NCI-H2081 (cell line): Measurements from ENCODE around the gene DNAJC21.
"Not testable (repeated sequence)": the region's sequence is repeated elsewhere in the genome, so short reads cannot be mapped to it uniquely, and the experiment has no call there.

ENCODE experiments used
- DNase-seq, 2 experiments: peaks; one replicate each; lab custom pipeline; 2025; lab: John Stamatoyannopoulos, UW

The DNAJC21 gene

DNA sequence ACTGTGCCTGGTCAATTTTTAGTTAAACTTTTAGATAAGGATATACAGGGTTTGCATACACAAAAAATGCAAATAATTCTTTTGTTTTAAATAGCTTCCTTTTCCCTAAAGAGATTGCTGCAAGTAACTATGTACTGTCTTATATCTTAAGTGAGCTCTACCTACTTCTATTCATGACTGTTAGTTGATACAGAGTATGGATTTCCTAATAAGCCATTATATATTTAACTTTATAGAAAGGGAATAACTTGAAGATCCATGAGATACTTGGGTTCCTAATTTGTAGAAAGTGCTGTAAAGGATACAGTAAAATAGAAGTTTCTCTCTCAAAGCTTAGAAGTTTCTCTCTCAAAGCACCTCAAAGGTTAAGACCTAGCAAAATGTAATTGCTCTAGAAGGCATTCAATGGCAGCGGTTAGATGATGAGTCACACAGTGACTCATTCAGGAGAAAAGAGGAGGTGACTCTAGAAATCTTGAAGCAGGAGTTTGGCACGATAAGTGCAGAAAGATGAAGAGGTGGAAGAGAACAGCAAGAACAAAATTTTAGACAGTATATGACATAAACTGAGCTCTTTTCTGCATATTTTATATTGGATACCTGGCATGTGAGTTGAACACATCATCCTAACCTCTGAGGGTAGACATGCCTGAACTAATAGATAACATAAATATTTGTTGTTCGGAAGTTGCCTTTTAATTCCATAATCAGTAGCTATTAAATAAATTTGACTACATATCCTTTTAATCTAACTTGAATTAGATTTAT, 5.5 kb upstream of the DNAJC21 start:
- DNase-seq = no peak

DNA sequence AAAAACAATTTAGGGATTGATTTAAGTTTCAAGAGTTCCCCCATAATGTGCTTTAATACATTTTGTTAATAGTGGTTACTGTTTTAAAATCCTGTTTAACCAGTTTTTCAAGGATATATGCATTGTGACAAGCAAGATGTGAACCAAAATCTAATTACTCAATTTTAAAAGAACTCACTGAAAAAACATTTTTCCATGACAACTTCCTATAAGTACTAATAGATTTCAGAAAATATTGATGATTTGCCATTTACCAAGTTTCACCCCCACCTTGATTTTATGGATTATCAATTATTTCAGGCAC, 4.9 kb upstream of the DNAJC21 start:
- no peak for DNase-seq

DNA sequence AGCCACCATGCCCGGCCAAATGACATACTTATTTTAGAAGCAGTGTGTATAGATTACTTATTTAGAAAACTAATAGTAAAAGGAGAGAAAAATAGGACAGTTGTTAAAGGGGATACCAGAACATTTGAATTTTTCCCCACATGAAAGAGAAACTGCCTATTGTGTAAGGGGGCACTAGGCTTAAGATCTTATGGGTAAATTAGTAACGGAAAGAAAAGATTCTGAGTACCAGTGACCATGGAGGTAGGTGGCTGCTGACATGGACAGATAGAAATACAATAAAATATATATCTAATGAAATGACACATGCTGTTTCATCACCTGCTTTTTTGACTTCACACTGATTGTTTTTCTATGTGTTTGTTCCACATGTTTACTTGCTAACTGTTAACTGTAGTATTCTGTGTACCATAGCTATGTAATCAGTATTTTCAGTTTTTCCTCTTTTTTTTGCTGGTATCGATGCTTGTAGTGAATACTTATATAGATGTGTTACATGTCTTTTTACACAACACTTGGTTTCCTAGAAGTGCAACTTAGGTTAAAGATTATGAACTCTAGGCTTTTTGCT, 3.0 kb upstream of the DNAJC21 start:
- no peak for DNase-seq

DNA sequence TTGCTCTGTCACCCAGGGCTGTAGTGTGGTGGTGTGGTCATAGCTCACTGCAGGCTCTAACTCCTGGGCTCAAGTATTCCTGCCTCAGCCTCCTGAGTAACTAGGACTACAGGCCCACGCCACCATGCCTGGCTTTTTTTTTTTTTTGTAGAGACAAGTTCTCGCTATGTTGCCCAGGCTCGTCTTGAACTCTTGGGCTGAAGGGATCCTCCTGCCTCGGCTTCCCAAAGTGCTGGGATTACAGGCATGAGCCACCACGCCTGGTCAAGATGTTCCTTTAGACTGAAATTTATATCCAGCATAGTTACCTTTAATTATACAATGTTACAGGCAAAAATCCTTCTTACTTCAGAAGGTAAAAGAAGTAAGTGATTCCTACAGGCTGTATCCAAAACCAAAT, 1.6 kb upstream of the DNAJC21 start:
- no peak for DNase-seq

DNA sequence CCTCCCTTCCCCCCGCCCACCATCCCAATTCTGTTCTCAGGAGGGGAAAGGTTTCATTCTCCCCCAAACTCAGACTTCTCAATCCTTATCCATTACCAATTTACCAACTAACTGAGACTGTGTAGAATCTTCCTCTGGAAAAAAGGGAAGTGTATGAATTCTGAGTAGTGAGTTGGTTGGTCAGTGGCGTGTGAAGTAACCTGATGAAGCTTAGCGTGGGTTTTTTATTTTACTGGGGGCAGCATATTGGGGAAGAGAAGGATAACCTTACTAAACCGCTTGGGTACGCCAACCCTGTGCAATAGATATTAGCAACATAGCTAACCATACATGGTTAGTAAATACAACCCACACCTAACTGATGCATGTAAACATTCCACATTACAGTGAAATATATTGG, 1.1 kb upstream of the DNAJC21 start:
- no peak for DNase-seq

DNA sequence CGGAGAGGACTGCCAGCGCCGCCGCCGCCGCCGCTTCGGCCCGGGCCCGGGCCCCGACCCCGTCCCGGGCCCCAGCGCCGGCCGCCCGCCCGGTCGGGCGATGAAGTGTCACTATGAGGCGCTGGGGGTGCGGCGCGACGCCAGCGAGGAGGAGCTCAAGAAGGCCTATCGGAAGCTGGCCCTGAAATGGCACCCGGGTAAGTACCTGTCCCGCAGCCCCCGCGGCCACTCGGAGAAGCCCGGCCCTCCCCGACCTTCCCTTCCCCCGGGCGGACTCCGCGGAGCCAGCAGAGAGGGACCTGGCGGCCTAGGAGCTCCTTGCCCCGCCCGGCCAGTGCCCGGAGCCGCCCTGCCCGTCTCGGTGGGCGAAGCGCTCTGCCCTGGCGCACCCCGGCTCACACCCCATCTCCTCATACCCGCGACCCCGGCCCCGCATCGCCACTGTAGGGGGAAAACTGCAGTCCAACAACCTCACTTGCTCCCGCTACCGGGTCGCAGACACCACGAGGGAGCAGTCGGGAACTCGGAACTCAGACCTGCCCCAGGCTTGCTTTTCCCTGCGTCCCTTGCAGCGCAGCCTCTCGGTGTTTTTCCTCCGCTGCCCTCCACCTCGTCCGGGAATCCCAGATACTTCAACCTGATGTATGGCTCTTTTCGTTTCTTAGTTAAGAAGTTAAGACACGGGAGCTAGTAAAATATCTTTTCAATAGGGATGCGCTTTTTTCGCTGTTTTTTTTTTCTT, 532 bp downstream of the DNAJC21 start:
- peak; percentile 87 to 89 for DNase-seq

DNA sequence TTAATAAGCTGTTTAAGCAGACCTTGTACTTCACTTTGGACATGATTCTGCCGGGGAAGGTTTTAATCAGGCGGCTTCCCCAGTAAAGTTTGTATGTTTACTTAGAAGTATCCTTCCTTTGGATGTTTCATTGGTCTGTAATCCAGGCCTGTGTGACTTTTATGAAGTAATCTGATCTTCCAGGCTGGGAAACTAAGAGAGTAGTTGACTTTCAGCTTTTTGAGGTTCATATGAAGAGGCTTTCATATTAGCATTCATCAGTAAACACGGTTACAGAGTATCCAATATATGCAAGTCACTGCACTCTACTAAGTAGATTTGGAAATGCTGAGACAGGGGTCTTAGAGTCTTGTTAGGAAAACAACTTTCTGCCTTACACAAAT, 1.1 kb downstream of the DNAJC21 start:
- DNase-seq = peak in 1 of 2 experiments; percentile 44

DNA sequence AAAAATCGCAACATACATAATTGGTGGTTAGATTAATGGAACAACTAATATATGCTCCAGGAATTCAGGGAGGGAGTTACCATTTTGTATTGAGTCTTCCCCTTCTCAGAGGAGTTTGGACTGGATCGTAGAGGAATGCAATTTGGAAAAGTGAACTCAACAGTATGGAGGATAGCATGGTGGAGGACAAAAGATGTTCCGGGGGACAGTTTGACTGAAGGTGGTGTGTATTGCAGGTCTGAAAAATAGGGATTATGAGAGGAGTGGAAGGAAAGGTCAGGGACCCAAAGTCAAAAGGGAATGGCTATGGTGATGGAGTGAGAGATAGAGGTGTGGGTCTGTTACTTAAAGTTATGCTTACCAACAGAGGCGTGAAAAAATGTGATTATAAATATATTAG, 1.5 kb downstream of the DNAJC21 start:
- no peak for DNase-seq

DNA sequence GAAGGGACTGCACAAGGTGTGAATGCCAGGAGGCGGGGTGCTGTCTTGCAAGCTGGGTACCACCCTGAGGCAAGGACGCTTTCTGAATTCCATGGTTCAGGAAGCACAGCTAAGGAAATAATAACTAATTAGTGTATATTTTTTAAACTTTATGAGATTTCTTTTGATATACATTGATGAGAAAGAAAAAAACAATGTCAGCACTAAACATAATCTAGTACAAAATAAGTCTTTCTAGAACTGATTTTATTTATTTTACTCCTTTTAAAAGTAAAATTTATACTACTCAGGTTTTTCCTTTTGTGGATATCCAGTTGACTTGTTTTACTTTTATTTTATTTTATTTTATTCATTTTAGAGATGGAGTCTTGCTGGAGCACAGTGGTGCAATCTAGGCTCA, 3.6 kb downstream of the DNAJC21 start:
- no peak for DNase-seq

DNA sequence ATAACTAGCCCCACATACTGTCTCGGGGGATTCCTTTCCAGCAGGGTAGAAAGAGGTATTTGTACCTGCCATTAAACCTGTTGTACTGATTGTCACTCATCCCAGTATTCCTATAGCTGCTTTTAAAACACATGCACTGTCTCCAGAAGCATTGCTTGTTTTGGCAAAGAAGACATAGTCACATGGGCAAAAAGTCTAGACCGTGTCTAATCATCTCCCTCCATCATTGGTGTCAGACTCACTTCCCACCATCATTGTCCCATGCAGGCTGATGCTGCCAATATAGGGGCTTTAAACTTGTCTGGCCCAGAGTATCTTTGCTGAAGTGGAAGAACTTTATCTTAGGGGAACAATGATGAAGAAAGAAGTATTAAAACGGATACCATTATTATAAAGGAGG, 12.6 kb downstream of the DNAJC21 start:
- no peak for DNase-seq

DNA sequence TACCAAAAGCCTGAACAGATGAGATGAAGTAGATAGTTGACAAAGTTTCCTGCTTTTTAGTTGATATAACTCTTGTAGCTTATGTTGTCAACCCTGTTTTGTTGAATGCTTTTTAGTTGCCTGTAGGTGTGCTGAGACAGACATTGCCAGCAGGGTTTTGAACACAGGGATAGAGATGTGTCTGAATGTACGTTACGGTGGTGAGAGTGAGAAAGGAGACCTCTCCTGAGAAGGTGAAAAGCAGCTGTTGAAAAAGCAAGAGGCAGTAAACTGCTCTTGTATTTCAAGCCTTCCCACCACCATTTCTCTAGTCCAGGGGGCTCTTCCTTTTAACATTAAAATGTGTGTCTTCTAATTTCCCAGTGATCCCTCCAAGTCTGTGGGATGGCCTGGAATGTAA, 14.7 kb downstream of the DNAJC21 start:
- DNase-seq = no peak

DNA sequence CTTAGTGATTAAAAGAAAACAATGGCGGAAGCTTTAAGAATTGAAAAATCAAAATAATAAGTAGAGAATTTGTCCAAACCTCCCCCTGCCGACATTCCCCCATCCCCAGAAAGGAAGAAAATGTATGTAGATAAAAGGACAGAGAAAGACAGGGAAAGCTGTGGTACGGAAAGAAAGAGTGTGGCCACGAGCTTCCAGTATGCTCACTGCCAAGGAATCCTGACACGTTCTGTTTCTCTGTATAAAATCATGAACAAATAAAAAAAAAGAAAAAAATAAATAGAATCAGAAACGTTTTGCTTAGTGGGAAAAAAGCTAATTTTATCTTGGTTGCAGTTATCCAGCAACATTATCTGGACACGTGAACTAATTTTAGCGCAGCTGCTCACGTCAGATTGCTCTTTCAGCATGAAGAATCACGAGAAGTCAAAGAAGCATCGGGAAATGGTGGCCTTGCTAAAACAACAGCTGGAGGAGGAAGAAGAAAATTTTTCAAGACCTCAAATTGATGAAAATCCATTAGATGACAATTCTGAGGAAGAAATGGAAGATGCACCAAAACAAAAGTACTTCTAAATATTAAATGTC, 15.2 kb downstream of the DNAJC21 start:
- no peak for DNase-seq

DNA sequence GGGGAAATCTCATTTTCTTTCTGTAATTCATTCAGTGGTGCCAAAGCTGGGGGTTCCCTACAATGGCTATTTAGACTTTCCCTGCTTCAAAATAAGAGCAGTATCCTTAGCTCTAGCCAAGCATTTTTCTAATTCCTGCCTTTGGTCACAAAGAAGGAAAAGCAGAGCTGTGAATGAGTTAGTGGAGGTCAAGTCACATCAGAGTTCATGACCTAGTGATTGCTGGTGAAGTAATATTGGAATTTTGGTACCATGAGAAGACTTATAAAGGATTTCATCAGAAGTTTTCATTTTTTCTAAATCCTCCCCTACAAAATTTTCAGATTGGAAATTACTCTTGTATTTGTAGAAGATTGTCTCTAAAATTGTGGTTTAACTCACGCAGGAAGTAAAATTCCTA, 28.0 kb downstream of the DNAJC21 start:
- no peak for DNase-seq

DNA sequence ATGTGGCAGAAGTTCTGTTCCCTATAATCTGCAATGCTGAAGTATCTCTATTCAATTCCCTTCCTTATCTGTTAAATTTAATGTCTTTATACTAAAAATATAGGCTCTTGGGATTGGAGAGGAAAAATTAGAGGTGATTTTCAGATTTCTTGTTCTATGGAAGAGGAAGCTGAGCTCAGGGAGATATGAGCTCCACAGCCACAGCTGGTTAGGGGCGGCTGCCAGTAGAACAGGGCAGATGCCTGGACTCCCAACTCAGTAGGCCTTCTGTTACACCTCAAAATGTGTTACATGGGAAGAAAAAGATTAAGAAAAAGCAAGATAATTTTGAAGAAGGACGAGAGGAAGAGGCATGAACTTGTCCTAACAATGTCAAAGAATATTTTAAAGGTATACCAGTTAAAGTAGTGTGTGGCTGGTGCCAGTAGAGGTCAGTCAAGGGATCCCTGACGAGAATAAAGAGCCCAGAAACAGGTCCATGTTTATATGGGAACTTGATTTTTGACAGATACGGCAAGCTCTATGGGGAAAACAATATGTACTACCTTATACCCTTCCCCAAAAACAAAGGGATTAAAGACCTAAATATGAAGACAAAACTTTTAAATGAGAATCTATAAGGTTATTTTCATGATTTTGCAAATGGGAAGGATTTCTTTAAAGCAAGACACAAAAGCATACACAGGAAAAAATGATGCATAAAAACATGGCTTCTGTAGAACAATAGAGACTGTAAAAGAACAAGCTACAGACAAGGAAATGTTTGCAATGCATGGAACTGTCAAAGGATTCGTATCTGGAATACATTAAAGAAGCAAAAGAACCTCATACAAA, 28.7 kb downstream of the DNAJC21 start:
- peak; percentile 7 to 25 for DNase-seq

DNA sequence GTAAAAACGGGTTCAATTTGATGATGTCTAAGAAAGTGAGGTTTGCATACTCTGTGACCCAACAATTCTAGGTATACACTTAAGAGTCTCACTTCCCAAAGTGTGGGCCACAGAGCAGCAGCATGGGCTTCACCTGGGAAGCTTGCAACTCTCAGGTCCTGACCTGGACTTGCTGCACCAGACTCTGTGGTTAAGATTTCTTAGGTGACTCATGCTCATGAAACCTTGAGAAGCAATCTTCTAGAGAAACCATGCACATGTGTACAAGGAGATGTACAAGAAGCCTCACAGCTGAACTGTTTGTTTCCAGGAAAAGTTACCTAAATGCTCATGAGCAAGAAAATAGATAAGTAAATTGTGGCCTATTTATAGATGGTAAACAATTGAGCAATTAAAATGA, 30.0 kb downstream of the DNAJC21 start:
- DNase-seq = no peak

DNA sequence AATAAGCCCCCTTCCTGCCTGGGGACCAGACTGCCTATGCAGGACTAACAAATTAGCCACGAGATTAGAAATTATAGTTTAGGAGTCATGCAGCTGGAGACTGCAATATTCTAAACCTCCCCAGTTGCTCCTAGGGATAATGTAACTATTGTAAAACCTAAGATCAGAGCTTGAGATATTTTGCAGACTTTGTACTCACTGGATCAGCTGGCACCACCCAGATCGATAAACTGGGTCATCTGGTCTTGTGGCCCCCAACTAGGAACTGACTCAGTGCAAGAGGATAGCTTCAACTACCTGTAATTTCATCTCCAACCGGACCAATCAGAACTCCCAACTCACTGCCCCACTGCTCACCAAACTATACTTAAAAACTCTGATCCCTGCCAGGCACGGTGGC, 38.2 kb downstream of the DNAJC21 start:
- DNase-seq = no peak

DNA sequence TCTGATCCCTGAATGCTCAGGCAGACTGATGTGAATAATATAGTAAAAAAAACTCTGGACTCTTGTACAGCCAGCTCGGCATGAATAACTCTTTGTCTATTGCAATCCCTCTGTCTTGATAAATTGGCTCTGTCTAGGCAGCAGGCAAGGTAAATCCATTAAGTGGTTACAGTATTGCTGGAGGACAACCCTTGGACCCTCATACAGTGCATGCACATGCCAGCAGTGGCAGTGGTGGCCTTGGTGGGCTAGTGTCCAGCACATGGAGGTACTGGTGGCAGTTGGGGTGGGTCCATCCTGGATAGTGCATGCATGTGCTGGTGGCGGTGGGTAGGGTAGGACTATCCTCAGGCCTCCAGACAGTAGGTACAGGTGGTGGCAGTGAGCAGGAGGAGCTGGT, 38.9 kb downstream of the DNAJC21 start:
- no peak for DNase-seq

DNA sequence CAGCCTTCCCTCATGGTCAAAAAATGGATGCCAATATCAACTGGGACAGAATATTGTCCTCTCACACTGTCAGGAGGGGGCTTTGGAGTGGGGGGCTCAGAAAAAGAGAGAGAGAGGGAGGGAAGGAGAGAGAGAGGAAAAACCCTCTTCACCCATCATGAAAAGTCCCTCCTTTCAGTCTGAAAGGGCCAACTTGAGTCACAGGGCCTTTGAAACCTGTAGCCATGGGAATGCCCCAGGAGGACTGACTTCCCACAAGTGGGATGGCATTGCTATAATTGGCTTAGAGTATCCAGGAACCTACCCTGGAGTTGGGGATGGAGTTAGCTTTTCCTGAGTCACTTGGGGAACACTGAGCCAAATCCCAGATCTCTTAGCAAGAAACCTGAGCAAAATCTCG, 41.2 kb downstream of the DNAJC21 start:
- DNase-seq = no peak

DNA sequence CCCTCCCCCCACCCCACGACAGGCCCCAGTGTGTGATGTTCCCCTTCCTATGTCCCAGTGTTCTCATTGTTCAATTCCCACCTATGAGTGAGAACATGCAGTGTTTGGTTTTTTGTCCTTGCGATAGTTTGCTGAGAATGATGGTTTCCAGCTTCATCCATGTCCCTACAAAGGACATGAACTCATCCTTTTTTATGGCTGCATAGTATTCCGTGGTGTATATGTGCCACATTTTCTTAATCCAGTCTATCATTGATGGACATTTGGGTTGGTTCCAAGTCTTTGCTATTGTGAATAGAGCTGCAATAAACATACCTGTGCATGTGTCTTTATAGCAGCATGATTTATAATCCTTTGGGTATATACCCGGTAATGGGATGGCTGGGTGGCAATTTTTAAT, 42.3 kb downstream of the DNAJC21 start:
- DNase-seq = not testable (repeated sequence)

DNA sequence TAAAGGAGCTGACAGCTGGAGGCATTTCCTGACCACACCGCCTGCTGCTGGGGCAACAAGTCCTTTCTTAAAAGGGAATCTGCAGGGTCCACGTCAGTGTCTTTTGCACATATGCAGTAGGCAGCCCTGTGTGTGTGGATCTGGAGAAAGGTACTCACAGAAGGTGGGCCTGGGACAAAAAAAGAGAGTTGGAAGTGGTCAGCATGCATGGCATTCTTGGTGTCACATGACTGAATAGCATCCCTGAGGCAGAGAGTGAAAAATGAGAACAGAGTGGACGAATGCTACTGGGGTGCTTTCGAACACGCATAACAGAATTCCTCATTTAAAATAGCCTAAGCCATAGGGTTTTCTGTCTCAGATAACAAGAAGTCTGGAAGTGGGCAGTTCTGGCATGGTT, 47.0 kb downstream of the DNAJC21 start:
- DNase-seq = no peak

DNA sequence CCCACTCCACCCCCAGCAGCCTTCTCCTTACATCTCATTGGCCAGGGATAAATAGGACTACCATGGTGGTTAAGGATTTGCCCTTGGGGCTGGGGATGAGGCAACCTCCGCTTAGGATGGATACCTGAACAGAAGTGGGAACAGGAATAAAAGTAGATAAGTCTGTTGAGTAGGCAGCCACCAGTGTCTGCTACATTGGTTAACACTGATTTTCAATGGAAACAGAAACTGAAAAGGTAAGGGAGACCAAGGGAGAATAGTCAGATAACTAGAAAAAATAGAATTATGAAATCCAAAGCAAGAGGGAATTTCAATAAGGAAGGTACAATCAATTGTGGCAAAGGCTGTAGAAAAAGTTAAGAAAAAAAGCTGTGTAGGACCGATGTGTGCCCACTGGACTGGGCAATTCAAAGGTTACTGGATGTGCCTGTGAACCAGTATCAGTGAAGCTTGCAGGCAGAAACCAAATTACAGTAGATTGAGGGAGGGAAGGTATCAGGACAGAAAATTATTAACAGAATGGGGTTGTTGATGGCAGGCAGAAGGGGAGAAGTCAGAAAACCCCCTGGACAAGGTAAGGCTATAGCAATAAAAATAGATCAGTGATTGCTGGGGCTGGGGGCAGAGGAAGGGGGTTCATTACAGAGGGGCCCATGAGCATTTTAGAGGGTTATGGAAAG, 48.7 kb downstream of the DNAJC21 start:
- DNase-seq = no peak

DNA sequence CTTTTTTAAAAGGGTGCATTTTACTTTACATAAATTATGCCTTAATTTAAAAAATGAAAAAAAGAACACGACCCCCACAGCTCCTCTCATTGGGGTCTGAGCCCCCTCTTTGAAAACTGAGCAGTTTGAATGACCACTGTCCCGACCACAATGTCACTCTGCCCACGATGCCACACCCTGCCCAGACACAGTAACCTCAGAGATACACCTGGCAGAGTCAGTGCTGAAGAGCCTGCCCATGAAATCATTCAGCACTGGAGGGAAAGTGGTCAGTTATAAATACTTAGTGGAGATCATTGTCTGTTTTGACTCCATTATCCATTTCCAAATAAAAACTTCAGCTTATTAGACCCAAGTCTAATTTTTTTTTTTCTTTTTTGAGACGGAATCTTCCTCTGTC, 49.3 kb downstream of the DNAJC21 start:
- no peak for DNase-seq
